GM18519 (cell line): ENCODE measurements around the gene SEC61A1.

Experiments used
- ATAC-seq: cut with Tn5 transposase; IDR thresholded peaks from one replicate; pipeline ENCODE4 v1.9.1; 2021; ENCODE audit warnings: mild to moderate bottlenecking, moderate library complexity; ENCODE audit not compliant: unreplicated experiment, low FRiP score

SEC61A1 gene

GRCh38 chr3:128076483-128077201 lies 24.4 kb downstream of the SEC61A1 start:
- ATAC-seq: no peak

DNA sequence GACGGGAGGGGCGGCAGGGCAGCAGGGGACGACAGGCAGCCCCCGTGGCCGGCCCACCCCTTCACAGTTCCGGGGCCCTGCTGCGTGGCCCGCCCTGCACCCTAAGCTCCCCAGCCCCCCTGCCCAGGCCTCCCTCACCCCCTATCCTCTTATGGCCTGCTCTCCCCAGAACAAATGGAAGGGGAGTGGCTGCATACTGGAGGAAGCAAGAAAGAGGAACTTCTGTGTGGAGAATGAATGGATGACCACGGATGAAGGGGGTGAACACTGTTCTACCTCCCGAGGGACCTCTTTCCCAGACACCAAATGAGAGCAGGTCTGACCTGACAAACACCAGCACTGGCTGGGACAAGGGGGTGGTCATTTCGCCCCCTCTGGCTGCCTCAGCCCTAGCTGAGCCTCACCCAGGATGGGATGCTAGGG lies 25.0 kb downstream of the SEC61A1 start:
- no peak for ATAC-seq

DNA sequence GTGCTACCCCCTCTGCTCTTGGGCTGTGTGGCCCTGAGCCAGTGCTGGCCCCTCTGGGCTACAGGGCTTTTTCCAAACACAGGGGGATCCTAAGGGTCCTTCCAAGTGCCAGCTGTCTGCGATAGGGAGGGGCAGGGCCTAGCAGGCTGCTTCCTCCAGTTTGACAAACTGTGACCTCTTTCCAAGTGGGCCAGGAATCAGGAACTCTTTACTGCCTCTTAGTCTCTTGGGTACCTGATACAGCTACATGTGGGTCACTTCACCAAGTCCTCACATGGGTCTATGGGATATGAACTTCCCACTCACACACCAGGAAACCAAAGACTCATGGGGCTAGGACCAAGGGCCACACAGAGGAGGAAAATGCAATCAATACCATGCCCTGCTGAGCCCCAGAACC lies 25.4 kb downstream of the SEC61A1 start:
- ATAC-seq: no peak

DNA sequence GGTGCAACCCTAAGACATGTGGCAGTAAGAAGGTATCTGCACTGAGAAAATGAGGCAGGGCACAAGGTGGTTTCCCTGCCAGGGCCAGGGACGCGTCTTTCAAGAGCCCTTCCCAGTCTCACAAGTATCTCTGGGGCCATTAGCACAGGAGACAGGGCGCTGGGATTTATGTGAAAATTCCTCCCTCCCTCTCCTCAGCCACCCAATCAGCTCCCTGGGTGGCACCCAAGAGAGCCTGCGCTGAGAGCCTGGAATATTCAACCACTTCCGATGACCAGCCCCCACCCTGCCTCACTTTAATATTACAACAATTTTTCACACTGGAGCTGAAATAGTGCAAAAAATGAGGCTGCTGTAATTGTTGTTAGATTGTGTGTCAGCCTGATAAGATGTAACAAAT lies 26.1 kb downstream of the SEC61A1 start:
- ATAC-seq: no peak

GRCh38 chr3:128078875-128079274 lies 26.6 kb downstream of the SEC61A1 start:
- ATAC-seq: no peak

DNA sequence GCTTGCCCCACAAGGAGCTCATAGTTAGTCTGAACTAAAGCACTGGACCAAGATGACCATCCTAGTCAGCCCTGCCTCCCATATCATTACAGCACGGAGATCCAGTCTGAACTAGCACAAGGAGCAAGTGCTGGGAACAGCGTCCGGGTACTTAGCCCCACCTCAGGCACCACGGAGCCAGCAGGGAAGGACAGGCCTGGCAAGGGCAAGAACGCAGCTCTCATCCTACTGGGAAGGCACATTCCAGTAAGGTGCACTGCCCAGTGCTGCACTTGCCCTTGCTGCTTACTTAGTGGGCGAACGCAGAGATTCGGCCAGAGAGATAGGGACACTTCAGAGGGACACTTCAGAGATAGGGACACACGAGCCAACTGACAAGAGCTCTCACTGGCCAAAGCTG lies 27.6 kb downstream of the SEC61A1 start:
- ATAC-seq: no peak

- ATAC-seq: no peak
Measured at GRCh38 chr3:128080323-128081080, 28.3 kb downstream of the SEC61A1 start.

GRCh38 chr3:128081226-128081625 lies 29.0 kb downstream of the SEC61A1 start:
- no peak for ATAC-seq

GRCh38 chr3:128081846-128082245 lies 29.6 kb downstream of the SEC61A1 start:
- ATAC-seq: no peak

GRCh38 chr3:128082546-128082945 lies 30.3 kb downstream of the SEC61A1 start:
- no peak for ATAC-seq

- ATAC-seq: no peak
Measured at GRCh38 chr3:128083396-128083795, 31.2 kb downstream of the SEC61A1 start.

GRCh38 chr3:128083980-128084674 lies 31.9 kb downstream of the SEC61A1 start:
- ATAC-seq: no peak

GRCh38 chr3:128084675-128085021 lies 32.4 kb downstream of the SEC61A1 start:
- ATAC-seq: no peak

- no peak for ATAC-seq
Measured at GRCh38 chr3:128089135-128089534, 36.9 kb downstream of the SEC61A1 start.

DNA sequence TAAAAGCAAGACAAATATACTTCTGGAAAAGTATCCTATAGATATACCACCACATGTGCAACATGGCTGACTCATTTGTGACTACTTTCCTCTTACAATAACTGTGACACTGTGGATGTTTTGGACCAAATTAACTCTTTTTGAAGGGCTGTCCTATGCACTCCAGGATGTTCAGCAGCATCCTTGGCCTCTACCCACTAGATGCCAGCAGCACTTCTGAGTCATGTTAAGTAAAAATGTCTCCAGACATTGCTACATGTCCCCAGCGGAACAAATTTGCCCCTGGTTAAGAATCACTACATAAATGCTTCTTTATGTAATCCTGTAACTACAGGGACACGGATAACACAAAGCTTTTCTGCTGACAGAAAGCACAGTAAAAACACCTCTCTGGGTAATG lies 39.3 kb downstream of the SEC61A1 start:
- ATAC-seq: no peak

- no peak for ATAC-seq
Measured at GRCh38 chr3:128094295-128095151, 42.3 kb downstream of the SEC61A1 start.

GRCh38 chr3:128095222-128095703 lies 43.0 kb downstream of the SEC61A1 start:
- ATAC-seq: peak; percentile 68

DNA sequence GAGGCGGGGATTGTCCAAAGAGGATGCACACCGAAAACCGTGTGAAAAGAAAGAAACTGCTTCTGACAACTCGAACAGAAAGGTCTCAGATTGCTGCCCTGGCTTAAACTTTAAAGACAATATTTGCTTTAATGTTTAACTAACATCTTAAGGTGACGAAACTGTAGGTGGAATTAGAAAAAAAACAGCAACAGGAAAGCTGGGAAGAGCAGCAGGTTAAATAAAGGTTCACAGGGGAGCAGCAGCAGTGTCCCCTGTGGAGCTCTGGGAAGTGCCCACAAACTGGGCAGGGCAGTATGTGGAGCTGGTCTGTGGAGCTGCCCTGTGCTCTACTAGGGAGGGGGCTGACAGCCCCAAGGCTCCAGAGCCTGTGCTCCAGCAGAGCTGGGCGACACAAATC lies 46.0 kb downstream of the SEC61A1 start:
- ATAC-seq: no peak

DNA sequence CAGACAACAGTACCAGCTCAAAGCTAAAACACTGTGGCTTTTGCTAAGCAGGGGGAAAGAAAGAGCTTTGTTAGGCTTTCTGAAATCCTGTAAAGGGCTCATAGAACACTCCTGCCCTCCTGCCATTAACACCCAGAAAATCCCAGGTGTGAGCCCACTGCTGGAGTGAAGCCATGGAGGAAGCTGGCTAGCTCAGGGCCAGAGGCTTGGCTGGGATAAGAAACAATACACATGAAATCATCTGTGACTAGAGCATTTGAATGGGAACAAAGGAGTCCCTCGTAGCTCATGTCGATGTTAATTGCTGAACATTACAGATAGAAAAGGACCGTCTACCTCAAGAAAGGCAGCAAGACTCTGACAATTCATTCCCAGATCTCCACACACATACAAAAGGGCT lies 47.9 kb downstream of the SEC61A1 start:
- no peak for ATAC-seq

DNA sequence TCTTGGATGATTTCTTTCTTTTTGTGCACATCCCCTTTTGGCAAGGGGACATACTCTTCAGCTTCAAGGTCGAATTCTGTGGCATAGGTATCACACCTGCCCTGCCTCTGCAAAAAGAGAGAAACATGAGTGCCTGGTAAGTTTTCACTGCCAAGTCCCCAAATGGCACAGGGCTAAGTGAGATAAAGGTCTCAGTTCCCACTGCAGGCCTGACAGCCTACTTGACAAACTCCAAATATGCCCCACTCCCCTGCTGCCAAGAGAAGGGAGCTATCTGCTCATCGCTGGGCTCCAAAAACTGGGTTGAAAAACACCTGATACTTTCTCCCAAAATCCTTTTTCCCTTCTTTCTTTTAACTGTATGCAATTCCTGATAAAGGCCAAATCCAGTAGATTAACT lies 48.4 kb downstream of the SEC61A1 start:
- ATAC-seq: no peak
